GM19238 (cell line): ENCODE measurements around the gene CHI3L2.

Experiments
- DNase-seq: peaks from one replicate; pipeline ENCODE4 v3.0.0; 2011; ENCODE audit warnings: low spot score; ENCODE audit not compliant: insufficient read length

The CHI3L2 gene

GRCh38 chr1:111247125-111247838 is 19.8 kb downstream of the CHI3L2 start:
- DNase-seq: no peak

GRCh38 chr1:111249960-111250359 is 22.4 kb downstream of the CHI3L2 start:
- no peak for DNase-seq

GRCh38 chr1:111251570-111251969 is 24.1 kb downstream of the CHI3L2 start:
- DNase-seq: no peak

GRCh38 chr1:111252786-111253185 is 25.3 kb downstream of the CHI3L2 start:
- DNase-seq: no peak

GRCh38 chr1:111253876-111254275 is 26.4 kb downstream of the CHI3L2 start:
- no peak for DNase-seq

- DNase-seq: no peak
Observed at GRCh38 chr1:111256988-111257658, 29.6 kb downstream of the CHI3L2 start.

- DNase-seq: no peak
Observed at GRCh38 chr1:111267801-111268508, 40.4 kb downstream of the CHI3L2 start.

- DNase-seq: no peak
Observed at GRCh38 chr1:111269825-111270406, 42.4 kb downstream of the CHI3L2 start.

- no peak for DNase-seq
Observed at GRCh38 chr1:111270771-111271463, 43.4 kb downstream of the CHI3L2 start.

GRCh38 chr1:111271464-111271801 is 43.9 kb downstream of the CHI3L2 start:
- DNase-seq: no peak

GRCh38 chr1:111272081-111272480 is 44.6 kb downstream of the CHI3L2 start:
- DNase-seq: no peak

GRCh38 chr1:111274653-111275052 is 47.1 kb downstream of the CHI3L2 start:
- no peak for DNase-seq

GRCh38 chr1:111275079-111275478 is 47.6 kb downstream of the CHI3L2 start:
- no peak for DNase-seq

- DNase-seq: no peak
Observed at GRCh38 chr1:111275780-111276433, 48.4 kb downstream of the CHI3L2 start.

- no peak for DNase-seq
Observed at GRCh38 chr1:111279144-111279543, 51.6 kb downstream of the CHI3L2 start.

- no peak for DNase-seq
Observed at GRCh38 chr1:111280267-111280666, 52.8 kb downstream of the CHI3L2 start.

- DNase-seq: no peak
Observed at GRCh38 chr1:111281411-111281810, 53.9 kb downstream of the CHI3L2 start.

GRCh38 chr1:111283838-111284237 is 56.3 kb downstream of the CHI3L2 start:
- DNase-seq: no peak

GRCh38 chr1:111285879-111286278 is 58.4 kb downstream of the CHI3L2 start:
- DNase-seq: no peak

- no peak for DNase-seq
Observed at GRCh38 chr1:111286912-111287311, 59.4 kb downstream of the CHI3L2 start.

GRCh38 chr1:111289371-111289770 is 61.9 kb downstream of the CHI3L2 start:
- no peak for DNase-seq
